ENCODE results near the gene PLXNB2.
"Not testable (repeated sequence)": the region's sequence is repeated elsewhere in the genome, so short reads cannot be mapped to it uniquely, and the experiment has no call there.

The PLXNB2 gene

DNA sequence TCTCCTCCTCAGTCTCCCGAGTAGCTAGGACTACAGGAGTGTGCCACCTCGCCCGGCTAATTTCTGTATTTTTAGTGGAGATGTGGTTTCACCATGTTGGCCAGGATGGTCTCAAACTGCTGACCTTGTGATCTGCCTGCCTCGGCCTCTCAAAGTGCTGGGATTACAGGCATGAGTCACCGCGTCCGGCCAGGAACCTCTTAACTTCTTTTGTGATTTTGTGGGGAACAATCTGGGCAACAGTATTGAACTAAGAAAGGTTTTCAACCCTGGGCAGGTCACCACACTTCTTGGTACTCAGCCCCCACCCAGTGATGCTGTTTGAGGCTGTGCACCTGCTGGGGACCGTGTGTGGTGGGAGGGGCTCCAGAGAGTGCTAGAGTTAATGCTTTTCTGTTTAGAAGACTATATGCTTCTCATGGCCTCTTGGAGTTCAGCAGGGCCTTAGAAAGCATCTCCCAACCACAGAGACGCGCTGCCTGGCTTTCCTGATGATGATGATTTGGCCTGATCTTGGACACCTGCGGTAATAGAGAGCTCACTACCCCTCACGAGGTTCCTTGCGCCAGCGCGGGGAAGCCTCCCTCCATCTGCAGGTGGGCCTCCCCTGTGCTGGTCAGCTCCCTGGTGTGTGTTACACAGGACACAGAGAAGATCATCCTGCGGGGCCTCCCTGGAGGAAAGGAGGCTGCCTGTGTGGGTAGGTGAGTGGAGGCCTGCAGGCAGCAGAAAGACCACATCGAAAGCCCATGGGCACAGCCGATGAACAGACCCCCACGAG, 18.2 kb upstream of the PLXNB2 start:
- no peak for DNase-seq (ENCODE audit: low read depth)

GRCh38 chr22:50323900-50324299, 16.5 kb upstream of the PLXNB2 start:
- no peak for DNase-seq (ENCODE audit: low read depth)

DNA sequence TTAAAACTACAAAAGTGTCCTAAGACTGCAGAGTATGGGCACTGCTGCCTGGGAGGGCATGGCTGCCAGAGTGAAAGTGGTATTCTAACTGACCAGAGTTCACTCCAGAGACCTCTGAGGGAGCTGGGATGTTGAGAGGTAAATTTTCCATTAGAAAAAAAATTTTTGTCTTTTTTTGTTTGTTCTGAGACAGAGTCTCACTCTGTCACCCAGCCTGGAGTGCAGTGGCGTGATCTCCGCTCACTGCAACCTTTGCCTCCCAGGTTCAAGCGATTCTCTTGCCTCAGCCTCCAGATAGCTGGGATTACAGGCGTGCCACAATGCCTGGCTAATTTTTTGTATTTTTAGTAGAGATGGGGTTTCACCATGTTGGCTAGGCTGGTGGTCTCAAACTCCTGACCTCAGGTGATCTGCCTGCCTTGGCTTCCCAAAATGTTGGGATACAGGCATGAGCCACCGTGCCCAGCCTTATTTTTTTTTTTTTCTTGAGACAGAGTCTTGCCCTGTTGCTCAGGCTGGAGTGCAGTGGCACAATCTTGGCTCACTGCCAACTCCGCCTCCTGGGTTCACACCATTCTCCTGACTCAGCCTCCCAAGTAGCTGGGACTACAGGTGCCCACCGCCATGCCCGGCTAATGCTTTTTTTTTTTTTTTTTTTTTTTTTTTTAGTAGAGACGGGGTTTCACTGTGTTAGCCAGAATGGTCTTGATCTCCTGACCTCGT, 15.1 kb upstream of the PLXNB2 start:
- not testable (repeated sequence) for DNase-seq (ENCODE audit: low read depth)

GRCh38 chr22:50320671-50321325, 13.4 kb upstream of the PLXNB2 start:
- no peak for DNase-seq (ENCODE audit: low read depth)

DNA sequence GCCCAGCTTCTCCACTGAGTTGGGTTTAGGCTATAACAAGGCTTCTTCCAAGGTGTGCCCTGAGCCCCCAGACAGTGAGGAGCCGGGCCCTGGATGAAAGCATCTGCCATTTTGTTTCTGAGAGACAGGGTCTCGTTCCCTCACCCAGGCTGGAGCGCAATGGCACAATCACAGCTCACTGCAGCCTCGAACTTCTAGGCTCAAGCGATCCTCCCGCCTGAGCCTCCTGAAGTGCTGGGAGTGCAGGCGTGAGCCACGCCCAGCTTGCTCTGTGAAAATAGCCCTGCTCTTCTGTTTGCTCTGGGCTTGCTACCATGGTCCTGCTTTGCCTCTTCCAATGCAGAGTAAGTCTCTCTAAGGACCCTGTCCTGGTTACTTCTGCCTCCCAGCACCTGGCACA, 12.7 kb upstream of the PLXNB2 start:
- no peak for DNase-seq (ENCODE audit: low read depth)

DNA sequence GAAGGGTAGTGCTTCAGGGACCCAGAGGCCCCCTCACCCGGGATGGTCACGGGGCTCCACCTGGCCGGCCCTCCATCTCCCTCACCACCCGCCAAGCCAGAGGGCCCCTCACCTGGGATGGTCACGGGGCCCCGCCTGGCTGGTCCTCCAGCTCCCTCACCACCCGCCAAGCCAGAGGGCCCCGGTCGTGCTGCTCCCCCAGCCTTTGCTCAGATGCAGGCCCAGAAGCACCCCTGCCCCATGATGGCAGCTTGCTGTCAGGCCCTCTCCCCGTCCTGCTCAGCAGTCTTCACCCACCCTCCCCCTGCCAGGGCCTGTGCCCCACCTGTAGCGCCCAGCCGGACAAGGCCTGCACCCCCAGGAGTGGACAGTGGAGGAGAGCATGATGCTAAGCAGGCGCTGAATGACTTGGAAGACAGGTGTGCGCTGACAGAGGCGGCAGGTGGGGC, 12.1 kb upstream of the PLXNB2 start:
- no peak for DNase-seq (ENCODE audit: low read depth)

GRCh38 chr22:50318698-50319411, 11.4 kb upstream of the PLXNB2 start:
- no peak for DNase-seq (ENCODE audit: low read depth)

DNA sequence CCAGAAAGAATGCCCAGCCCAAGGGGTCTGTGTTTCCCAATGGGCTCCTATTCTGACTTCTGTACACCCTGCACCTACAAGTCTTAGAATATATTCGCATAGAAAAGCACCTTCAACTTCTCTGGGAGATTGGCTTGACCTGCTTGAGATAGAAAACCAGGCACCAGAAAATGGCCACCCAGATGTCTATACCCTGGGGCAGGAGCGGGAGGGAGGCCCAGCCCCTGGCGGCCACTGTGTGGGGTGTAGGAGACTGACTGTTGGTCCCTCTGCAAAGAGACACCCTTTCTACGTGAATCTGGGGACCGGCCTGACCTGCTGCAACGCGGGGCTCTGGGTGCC, 10.9 kb upstream of the PLXNB2 start:
- DNase-seq (ENCODE audit: low read depth) = no peak

- DNase-seq (ENCODE audit: low read depth) = no peak
Measured at GRCh38 chr22:50317674-50318073, 10.2 kb upstream of the PLXNB2 start.

DNA sequence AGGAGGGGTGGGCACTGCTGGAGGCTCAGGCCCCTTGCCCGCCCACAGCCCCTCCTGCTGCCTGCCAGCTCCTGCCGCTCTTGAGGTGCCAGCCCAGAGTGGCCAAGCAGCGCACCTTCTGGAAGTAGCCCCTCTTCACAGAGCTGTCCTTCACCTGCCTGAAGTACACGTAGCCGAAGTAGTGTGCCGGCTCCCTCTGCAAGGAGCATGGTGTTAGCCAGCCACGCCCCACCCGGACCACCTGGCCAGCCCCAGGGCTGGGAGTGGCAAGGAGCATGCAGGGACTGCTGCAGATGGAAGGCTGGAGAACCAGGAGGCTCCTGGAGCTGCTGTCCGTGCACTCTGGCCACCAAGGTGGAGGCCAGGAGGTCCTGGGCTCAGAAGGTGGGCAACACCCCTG, 9.7 kb upstream of the PLXNB2 start:
- DNase-seq (ENCODE audit: low read depth) = no peak

GRCh38 chr22:50316114-50317065, 8.9 kb upstream of the PLXNB2 start:
- no peak for DNase-seq (ENCODE audit: low read depth)

GRCh38 chr22:50315289-50316113, 8.1 kb upstream of the PLXNB2 start:
- DNase-seq (ENCODE audit: low read depth) = no peak

- peak; percentile 64 for DNase-seq (ENCODE audit: low read depth)
Measured at GRCh38 chr22:50314455-50315288, 7.2 kb upstream of the PLXNB2 start.

DNA sequence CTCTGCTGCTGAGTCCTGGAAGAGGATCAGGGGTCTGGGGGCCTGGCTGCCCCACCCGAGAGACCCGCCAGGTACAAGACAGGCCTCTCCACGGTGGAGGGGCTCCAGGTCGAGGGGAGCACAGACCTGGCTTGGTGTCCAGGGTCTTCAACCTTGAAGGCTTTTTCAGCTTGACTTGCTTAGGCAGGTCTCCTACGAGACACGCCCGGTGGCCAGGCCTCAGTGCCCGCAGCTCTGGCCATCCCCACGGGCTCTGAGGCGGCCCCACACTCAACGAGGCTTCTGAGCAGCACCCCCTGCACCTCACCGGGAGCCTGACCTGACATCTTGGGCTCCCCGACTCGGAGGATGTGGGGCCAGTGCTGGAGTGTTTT, 6.6 kb upstream of the PLXNB2 start:
- no peak for DNase-seq (ENCODE audit: low read depth)

- no peak for DNase-seq (ENCODE audit: low read depth)
Measured at GRCh38 chr22:50313600-50313999, 6.2 kb upstream of the PLXNB2 start.

DNA sequence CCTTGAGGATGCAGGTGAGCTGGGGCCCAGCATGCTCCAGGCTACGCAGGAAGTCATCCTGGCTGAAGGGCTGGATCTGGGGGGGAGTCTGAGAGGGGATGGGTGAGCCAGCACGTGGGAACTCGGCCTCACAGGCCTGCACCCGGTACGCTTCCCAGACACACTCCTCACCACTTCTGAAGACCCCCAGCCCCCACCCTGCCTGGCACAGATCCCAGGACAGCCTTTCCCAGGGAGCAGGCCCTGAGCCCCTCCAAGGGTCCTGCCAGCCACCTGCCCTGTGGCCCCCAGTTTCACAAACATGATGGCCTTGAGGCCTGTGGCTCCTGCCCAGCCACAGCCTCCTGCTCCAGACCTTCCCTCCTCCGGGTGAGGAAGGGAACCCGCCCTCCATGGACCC, 5.6 kb upstream of the PLXNB2 start:
- DNase-seq (ENCODE audit: low read depth) = no peak

DNA sequence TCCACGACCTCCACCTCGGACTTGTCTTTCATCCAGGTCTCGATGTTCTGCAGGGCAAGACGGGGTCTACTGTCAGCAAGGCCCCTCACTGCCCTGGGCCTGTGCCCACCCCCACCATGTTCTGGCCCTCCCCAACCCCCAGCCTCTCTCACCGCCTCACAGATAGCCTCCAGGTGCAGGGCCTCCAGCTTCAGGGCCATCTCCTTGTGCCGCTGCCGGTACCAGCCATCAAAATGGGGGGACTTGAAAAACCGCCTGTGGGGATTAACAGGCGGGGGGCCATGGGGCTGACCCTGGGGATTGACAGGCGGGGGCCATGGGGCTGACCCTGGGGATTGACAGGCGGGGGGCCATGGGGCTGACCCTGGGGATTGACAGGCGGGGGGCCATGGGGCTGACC, 4.9 kb upstream of the PLXNB2 start:
- no peak for DNase-seq (ENCODE audit: low read depth)

- no peak for DNase-seq (ENCODE audit: low read depth)
Measured at GRCh38 chr22:50311606-50312351, 4.3 kb upstream of the PLXNB2 start.

GRCh38 chr22:50310949-50311444, 3.6 kb upstream of the PLXNB2 start:
- no peak for DNase-seq (ENCODE audit: low read depth)
